Measurements from ENCODE around the gene MED13. TPM values are rescaled to one million over a fixed set of nuclear protein-coding genes. Genes with fewer than 3 reads are reported as not detected.

The MED13 gene
- total RNA-seq, 1 experiment from 2014 or later = 60.7 TPM

DNA sequence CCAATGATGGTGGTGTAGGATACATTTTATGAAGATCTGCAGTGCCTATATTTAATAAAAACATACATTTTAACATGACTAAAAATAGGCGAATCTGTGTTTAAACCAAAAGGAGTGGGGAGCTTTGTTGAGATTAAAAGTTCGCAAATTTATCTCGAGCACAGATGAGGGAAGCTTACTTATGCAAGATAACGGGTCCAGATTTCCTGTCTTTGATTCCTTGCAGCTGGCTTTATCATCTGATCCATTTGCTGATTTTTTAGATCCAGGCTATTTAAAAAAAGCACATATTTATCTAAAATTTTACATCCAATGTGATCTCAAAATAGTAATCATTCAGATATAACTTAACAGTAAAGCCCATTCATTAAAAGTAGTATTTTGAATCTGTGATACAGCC is 80.3 kb downstream of the MED13 start:
- H3K4me1 ChIP-seq (ENCODE audit: insufficient read depth, low read length) = no peaks in the 10 kb centered on the region
- H3K9me3 Mint-ChIP-seq = no peaks in the 10 kb centered on the region
- no CpG with 5 or more reads among the region's 4 CpGs for WGBS (ENCODE audit: extremely low coverage, insufficient read length, low lambda C conversion rate)

More for the DNA sequence above, 80.3 kb downstream of the MED13 start:
- H2AK5ac ChIP-seq (ENCODE audit: insufficient read length, low read length) = no peak overlapping the region
- TF ChIP-seq, protein P1, sequence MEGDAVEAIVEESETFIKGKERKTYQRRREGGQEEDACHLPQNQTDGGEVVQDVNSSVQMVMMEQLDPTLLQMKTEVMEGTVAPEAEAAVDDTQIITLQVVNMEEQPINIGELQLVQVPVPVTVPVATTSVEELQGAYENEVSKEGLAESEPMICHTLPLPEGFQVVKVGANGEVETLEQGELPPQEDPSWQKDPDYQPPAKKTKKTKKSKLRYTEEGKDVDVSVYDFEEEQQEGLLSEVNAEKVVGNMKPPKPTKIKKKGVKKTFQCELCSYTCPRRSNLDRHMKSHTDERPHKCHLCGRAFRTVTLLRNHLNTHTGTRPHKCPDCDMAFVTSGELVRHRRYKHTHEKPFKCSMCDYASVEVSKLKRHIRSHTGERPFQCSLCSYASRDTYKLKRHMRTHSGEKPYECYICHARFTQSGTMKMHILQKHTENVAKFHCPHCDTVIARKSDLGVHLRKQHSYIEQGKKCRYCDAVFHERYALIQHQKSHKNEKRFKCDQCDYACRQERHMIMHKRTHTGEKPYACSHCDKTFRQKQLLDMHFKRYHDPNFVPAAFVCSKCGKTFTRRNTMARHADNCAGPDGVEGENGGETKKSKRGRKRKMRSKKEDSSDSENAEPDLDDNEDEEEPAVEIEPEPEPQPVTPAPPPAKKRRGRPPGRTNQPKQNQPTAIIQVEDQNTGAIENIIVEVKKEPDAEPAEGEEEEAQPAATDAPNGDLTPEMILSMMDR (conservative IDR thresholded peaks at IDR 0.05) = no peak
- no peak overlapping the region for H3K18ac ChIP-seq (ENCODE audit: insufficient read length, low read depth, low read length)
- Mint-ChIP-seq H3K4me1 (peaks cover 0 to 2% of the 10 kb centered on the region in 2 experiments; a peak in 1 of 4 replicates), H3K4me3 (no peak overlapping the region), H3K27ac (no peak overlapping the region), H3K36me3 (ENCODE audit: insufficient read depth in 1 of 3, low read depth in 3 of 3) (peaks cover 25 to 73% (median 53%) of the 10 kb centered on the region in 3 experiments), H3K27me3 (ENCODE audit: low read depth) (no peaks in the 10 kb centered on the region)
- H4K91ac ChIP-seq (ENCODE audit: insufficient read length, low read depth, low read length) = no peak overlapping the region
- no peak overlapping the region for H2BK5ac ChIP-seq (ENCODE audit: insufficient read length, low read length)
- H3K14ac ChIP-seq (ENCODE audit: insufficient read depth, low read length) = no peak overlapping the region
- DNase-seq = no peak
- no peak overlapping the region for H2BK20ac ChIP-seq (ENCODE audit: low read depth, low read length, poor library complexity, severe bottlenecking)
- no peaks in the 10 kb centered on the region for H3K9me3 ChIP-seq (ENCODE audit: control insufficient read depth, low read depth, low read length)
- H2AFZ ChIP-seq (ENCODE audit: low read length) = no peak overlapping the region
- no peak overlapping the region for H2BK12ac ChIP-seq (ENCODE audit: insufficient read length, low read depth, low read length)
- no peaks in the 10 kb centered on the region for H4K20me1 ChIP-seq (ENCODE audit: control insufficient read depth, insufficient read depth, insufficient read length)
- H3K56ac ChIP-seq (ENCODE audit: insufficient read length, low read depth, low read length) = no peak overlapping the region
- no peaks in the 10 kb centered on the region for H3K27me3 ChIP-seq (ENCODE audit: insufficient read depth, low read length)
- H3K4ac ChIP-seq (ENCODE audit: low read depth, low read length) = no peak overlapping the region
- H3K23me2 ChIP-seq (ENCODE audit: insufficient read length, low read depth, low read length, poor library complexity, severe bottlenecking) = no peaks in the 10 kb centered on the region
- no peak overlapping the region for H2BK120ac ChIP-seq (ENCODE audit: low read depth, low read length, poor library complexity, severe bottlenecking)
- H4K8ac ChIP-seq (replicated peaks; ENCODE audit: insufficient read length, low read depth, low read length) = no peak overlapping the region
- no peak overlapping the region for H2BK15ac ChIP-seq (ENCODE audit: low read depth, low read length)
- H3K23ac ChIP-seq (ENCODE audit: insufficient read length, low read depth, low read length) = no peak overlapping the region
- H3K79me1 ChIP-seq (ENCODE audit: insufficient read depth, low read depth, low read length, poor library complexity, severe bottlenecking) = no peaks in the 10 kb centered on the region
- no peak overlapping the region for H3K27ac ChIP-seq (ENCODE audit: insufficient read length, low read depth, low read length)
- no peak overlapping the region for H4K5ac ChIP-seq (ENCODE audit: insufficient read length, low read depth, low read length)
- H3K9ac ChIP-seq (ENCODE audit: extremely low read depth, insufficient read length, low read length) = no peak overlapping the region
- H3T11ph ChIP-seq (ENCODE audit: low read length) = no peak overlapping the region
- H3K4me2 ChIP-seq (ENCODE audit: insufficient read depth, insufficient read length, low read length) = no peak overlapping the region
- H3K79me2 ChIP-seq (ENCODE audit: insufficient read depth, low read length) = no peaks in the 10 kb centered on the region; the same call in 1 of the 2 replicates

All from H9 (cell line).